Epidermal melanocyte (primary cell): ENCODE measurements around the gene AFF4.
"Not testable (repeated sequence)": the region's sequence is repeated elsewhere in the genome, so short reads cannot be mapped to it uniquely, and the experiment has no call there.

Experiments
- DNase-seq: peaks from one replicate; pipeline ENCODE4 v3.0.0; 2011; ENCODE audit warnings: low spot score; ENCODE audit not compliant: insufficient read length

Gene AFF4

DNA sequence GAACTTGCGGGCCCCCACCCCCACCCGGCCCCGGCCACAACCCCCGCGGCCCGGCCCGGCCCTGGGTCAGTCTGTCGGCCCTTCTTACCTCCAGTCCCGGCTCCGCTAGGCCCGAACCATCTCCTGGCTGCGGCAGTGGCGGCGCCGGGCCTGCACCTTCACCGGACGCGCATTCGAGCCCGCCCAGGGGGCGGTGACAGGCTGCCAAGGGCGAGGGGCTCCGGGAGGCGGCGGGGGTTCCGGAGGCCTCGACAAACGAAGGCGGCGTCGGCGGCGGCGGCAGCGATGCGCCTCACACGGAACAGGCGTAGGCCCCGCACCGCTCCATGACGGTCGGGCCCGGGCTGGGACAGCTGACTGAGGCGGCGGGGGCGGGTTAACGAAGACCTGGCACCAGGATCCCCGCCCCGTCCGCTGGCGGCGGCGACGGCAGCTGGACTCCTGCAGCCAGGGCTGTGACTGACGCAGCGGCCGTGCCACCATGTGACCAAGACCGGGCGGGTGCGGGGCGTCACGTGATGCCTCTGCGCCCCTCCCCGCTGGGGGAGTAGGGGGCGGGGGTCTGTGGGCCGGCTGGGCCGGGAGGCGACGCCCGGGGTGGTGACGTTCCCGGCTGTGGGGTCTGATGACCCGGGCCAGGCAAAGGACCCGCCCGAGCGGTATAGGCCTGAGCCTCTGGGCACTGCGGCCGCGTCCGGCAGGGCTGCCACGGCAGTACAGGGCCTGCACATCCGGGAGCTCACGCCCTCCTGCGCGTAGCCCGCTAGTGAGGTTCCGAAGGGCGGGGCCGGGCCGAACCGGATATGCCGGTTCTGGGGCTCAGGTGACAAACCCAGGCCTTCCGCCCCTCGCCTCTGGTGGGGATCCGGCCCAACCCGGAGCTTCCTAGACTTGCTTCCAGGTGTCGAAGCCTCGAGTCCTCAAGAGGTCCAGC lies at the start of gene AFF4:
AFF4 (minus strand) TSS at position 464 of the 934 bp plus-strand sequence. CDS start 26,445 bp downstream, outside the sequence.
- DNase-seq: peak; percentile 83

GRCh38 chr5:133008455-133008854 lies 45.0 kb upstream of the AFF4 start:
- not testable (repeated sequence) for DNase-seq

- no peak for DNase-seq
These were observed 43.2 kb upstream of the AFF4 start for GRCh38 chr5:133006653-133007052.

- DNase-seq: no peak
These were observed 35.8 kb upstream of the AFF4 start for GRCh38 chr5:132999246-132999645.

- no peak for DNase-seq
These were observed 35.1 kb upstream of the AFF4 start for GRCh38 chr5:132998556-132998955.

DNA sequence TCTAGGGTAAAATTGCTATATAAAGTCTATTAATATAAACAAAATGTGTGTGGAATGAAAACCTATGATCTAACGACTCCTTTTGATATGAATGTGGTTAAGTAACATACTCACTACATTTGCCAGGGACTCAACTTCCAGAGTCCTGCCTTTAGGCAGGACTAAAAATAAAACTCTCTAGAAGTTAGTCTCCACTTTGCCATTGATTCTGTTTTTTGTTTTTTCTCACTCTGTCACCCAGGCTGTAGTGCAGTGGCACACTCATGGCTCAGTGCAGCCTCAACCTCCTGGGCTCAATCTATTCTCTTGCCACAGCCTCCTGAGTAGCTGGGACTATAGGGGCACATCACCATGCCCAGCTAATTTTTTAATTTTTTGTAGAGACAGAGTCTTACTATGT lies 32.9 kb upstream of the AFF4 start:
- DNase-seq: no peak

DNA sequence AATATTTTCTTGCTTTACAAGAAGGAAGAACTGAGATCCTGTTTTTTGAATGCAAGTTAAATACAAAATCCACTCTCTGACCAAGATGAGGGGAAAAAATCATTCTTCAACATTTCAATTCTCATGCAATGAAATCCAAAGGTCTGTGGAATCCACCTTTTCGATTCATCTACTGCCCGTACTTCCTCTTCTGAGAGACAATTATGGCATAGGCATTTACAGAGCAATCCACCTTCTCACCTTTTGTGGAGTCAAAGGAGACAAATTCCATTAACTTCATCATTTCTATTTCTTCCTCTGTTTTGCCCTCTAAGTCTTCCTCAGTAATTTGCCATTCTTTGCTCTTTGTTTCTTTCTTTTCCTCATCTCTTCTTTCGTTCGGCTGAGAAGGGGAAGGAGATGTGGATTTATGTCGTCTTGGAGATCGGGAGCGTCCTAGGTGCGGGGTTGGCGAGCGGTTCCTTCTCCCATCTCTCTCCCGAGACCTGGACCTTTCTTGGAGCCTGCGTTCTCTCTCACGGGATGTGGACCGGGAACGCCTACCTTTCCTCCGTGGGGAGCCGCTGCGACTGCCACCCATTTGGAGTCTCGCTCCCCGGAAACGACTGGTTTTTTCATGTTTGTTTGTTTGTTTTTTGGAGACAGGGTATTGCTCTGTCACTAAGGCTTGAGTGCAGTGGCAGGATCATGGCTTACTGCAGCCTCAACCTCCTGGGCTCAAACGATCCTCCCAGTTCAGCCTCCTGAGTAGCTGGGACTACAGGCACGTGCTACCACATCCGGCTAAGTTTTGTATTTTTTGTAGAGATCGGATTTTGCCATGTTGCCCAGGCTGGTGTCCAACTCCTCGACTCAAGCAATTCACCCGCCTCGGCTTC lies 24.3 kb upstream of the AFF4 start:
- no peak for DNase-seq

DNA sequence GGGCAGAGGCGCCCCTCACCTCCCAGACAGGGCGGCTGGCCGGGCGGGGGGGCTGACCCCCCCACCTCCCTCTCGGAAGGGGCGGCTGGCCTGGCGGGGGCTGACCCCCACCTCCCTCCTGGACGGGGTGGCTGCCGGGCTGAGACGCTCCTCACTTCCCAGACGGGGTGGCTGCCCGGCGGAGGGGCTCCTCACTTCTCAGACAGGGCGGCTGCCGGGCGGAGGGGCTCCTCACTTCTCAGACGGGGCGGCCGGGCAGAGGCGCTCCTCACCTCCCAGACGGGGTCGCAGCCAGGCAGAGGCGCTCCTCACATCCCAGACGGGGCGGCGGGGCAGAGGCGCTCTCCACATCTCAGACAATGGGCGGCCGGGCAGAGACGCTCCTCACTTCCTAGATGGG lies 19.5 kb upstream of the AFF4 start:
- DNase-seq: not testable (repeated sequence)

DNA sequence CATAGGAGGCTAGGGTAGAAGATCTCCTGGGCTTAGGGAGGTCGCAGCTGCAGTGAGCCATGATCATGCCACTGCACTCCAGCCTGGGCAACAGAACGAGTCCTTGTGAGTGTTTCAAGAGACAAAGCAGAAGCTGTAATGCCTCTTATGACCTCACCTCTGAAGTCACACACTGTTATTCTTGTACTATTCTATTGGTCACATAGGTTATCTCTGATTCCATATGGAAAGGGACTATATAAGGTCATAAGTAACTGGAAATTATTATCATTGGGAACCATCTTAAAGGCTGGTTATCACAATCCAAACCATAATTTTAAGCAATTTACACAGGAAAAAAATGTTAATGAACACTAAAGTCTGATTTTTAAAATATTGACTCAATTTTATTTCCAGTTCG lies 17.9 kb upstream of the AFF4 start:
- no peak for DNase-seq

- DNase-seq: no peak
These were observed 16.5 kb upstream of the AFF4 start for GRCh38 chr5:132979976-132980375.

GRCh38 chr5:132979367-132979940 lies 16.0 kb upstream of the AFF4 start:
- DNase-seq: no peak

- no peak for DNase-seq
These were observed 13.4 kb upstream of the AFF4 start for GRCh38 chr5:132976852-132977251.

GRCh38 chr5:132972436-132972828 lies 9.0 kb upstream of the AFF4 start:
- DNase-seq: not testable (repeated sequence)

DNA sequence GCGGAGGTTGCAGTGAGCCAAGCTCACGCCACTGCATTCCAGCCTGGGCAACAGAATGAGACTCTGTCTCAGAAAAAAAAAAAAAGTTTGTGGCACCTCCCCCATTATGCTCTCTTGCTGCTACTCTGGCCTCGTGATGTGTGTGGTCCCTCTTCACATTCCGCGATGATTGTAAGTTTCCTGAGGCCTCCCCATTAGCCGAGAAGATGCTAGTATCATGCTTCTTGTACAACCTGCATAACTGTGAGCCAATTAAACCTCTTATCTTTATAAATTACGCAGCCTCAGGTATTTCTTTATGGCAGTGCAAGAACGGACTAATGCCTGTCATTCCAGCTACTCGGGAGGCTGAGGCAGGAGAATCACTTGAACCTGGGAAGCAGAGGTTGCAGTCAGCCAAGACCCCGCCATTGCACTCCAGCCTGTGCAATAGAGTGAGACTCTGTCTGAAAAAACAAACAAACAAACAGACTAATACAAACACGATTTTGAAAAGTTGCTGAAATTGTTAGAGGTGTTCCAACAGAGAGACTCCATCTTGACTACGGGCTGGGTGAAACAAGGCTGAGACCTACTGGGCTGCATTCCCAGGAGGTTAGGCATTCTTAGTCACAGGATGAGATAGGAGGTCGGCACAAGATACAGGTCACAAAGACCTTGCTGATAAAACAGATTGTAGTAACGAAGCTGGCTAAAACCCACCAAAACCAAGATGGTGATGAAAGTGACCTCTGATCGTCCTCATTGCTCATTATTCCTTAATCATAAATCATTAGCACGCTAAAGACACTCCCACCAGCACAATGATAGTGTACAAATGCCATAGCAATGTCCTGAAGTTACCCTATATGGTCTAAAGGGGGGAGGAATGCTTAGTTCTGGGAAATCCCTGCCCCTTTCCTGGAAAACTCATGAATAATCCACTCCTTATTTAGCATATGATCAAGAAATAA lies 8.3 kb upstream of the AFF4 start:
- DNase-seq: no peak

- DNase-seq: no peak
These were observed 1.7 kb upstream of the AFF4 start for GRCh38 chr5:132965120-132965519.

DNA sequence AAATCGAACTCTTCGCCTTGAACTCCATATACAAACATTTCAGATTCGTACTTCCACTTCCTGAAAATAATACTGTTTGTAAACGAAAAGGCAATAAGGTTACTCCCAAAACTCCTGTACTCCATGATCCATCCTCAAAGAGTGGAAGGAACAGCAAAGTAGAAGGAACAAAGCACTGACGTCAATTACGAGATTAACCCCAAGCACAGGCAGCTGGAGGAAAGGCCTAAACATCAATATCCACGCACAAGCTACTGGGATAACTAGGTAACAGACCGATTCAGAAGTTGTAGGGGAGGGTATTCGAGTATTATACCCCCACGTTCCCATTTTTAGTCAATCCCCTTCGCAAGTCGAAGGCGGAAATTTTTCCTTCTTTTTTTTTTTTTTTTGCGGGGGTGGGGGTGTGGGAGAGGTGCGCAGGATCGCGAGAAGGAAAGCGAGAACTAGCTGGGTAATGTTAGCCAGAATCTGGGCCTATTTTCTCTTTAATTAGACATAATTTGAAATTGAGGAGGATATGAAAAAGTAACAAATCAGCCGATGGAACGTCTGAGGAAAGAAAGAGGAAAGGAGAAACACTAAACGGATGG lies 909 bp downstream of the AFF4 start:
- DNase-seq: no peak

DNA sequence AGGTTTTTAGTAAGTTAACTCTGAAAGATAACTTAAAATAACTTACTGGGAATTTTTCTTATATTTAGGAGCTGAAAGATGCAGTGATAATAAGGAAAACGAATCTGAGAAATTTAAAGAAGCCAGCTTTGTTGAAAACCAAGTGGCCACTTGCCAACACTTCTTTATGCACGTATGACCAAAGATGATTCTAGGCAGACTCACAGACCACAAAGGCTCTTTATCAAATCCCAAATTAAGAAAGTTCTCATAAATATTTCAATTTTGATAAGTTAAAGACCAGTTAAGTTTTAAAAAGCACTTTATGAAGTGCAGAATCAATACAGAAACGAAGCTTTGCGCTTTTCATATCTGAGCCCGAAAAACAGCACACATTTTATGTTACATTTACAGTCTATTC lies 1.5 kb downstream of the AFF4 start:
- no peak for DNase-seq

DNA sequence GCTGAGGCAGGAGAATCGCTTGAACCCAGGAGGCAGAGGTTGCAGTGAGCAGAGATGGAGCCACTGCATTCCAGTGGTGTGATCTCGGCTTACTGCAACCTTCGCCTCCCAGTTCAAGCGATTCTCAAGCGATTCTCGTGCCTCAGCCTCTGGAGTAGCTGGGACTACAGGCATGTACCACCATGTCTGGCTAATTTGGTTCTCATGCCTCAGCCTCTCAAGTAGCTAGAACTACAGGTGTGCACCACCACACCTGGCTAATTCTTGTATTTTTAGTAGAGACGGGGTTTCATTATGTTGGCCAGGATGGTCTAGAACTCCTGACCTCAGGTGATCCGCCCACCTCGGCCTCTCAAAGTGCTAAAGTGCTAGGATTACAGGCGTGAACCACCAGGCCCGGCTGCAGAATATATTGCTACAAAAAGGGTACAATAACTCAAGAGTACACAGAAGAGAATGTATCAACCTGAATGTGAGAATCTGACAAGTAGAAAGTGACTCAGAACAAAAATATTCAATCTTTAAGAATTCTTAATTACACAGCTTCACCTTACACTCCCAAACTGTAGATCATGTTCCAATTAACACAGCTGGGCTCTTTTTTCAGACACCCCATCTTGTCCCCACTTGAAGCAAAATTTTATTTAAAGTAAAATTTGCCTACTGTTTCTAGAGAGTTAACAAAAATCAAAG lies 2.2 kb downstream of the AFF4 start:
- not testable (repeated sequence) for DNase-seq

DNA sequence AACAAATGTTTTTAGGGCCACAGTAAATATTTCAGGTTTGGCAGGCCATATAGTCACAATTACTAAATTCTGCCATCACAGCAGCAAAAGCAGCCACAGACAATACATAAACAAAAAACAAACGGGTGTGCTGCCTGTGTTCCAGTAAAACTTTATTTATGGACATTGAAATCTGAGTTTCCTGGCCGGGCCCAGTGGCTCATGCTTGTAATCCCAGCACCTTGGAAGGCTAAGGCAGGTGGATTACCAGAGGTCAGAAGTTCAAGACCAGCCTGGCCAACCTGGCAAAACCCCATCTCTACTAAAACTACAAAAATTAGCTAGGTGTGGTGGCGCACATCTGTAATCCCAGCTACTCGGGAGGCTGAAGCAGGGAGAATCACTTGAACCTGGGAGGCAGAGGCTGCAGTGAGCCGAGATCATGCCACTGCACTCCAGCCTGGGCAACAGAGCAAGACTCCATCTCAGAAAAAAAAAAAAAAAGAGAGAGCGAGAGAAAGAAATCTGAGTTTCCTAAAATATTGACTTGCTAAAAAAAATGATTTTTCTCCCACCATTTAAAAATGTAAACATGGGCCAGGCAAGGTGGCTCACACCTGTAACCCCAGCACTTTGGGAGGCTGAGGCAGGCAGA lies 7.2 kb downstream of the AFF4 start:
- not testable (repeated sequence) for DNase-seq
